HepG2 (cell line): Measurements from ENCODE around the gene KISS1R. TPM values are rescaled to one million over a fixed set of nuclear protein-coding genes. Genes with fewer than 3 reads are reported as not detected.

Experiments used
- GATA4 ChIP-seq: sonication (generic); IDR thresholded peaks from 2 replicates; pipeline ENCODE4 v1.6.1; 2016; ENCODE audit warnings: antibody characterized with exemption, low read depth, borderline replicate concordance
- HIC2 ChIP-seq: sonication (generic); formaldehyde crosslinking; IDR thresholded peaks from 2 replicates; pipeline ENCODE4 v1.9.0; 2022; ENCODE audit warnings: low read depth, missing genetic modification reagents
- HINFP ChIP-seq: sonication (generic); formaldehyde crosslinking; IDR thresholded peaks from 2 replicates; pipeline ENCODE4 v1.4.0; 2020; ENCODE audit warnings: low read depth, mild to moderate bottlenecking, missing genetic modification reagents
- IRF9 ChIP-seq: sonication (generic); formaldehyde crosslinking; IDR thresholded peaks from 2 replicates; pipeline ENCODE4 v1.8.0; 2022; ENCODE audit warnings: missing genetic modification reagents, mild to moderate bottlenecking, borderline replicate concordance
- MXD4 ChIP-seq: IDR thresholded peaks from 2 replicates; pipeline ENCODE4 v1.6.1; 2016; ENCODE audit warnings: mild to moderate bottlenecking, missing biosample characterization, missing genetic modification reagents
- NFKB2 ChIP-seq: sonication (generic); formaldehyde crosslinking; IDR thresholded peaks from 2 replicates; pipeline ENCODE4 v1.4.0; 2020; ENCODE audit warnings: missing genetic modification reagents, borderline replicate concordance
- PRDM10 ChIP-seq: sonication (generic); formaldehyde crosslinking; IDR thresholded peaks from 2 replicates; pipeline ENCODE4 v1.4.0; 2020; ENCODE audit warnings: low read depth, missing genetic modification reagents
- RAD51 ChIP-seq: fragments of 450-650 bp; IDR thresholded peaks from 2 replicates; pipeline ENCODE4 v1.6.1; 2016; ENCODE audit warnings: borderline replicate concordance
- SALL1 ChIP-seq: sonication (generic); formaldehyde crosslinking; IDR thresholded peaks from 2 replicates; pipeline ENCODE4 v1.8.0; 2022; ENCODE audit warnings: mild to moderate bottlenecking, missing genetic modification reagents
- SMARCE1 ChIP-seq: fragments of 450-650 bp; IDR thresholded peaks from 2 replicates; pipeline ENCODE4 v1.6.1; 2017; ENCODE audit warnings: borderline replicate concordance
- SP1 ChIP-seq, 2 experiments: fragments of 450-650 bp in 1 of 2; sonication (generic) in 1 of 2; formaldehyde crosslinking in 1 of 2; IDR thresholded peaks; 2 replicates each; pipeline versions ENCODE4 v1.4.0 to v1.6.1; 2016 to 2020; ENCODE audit warnings: missing genetic modification reagents in 1 of 2
- U2AF1 ChIP-seq: fragments of 200-400 bp; formaldehyde crosslinking; optimal IDR thresholded peaks from 2 replicates; pipeline ENCODE3; 2017; ENCODE audit warnings: mild to moderate bottlenecking, low read depth, low read length
- ZBTB44 ChIP-seq: sonication (generic); formaldehyde crosslinking; IDR thresholded peaks from 2 replicates; pipeline ENCODE4 v1.4.0; 2020; ENCODE audit warnings: missing genetic modification reagents
- ZFP62 ChIP-seq: sonication (generic); formaldehyde crosslinking; IDR thresholded peaks from 2 replicates; pipeline ENCODE4 v1.4.0; 2020; ENCODE audit warnings: missing genetic modification reagents
- ZMAT3 ChIP-seq: sonication (generic); formaldehyde crosslinking; conservative IDR thresholded peaks from 2 replicates; pipeline ENCODE4 v1.7.0; 2021; ENCODE audit warnings: missing genetic modification reagents
- ZNF441 ChIP-seq: sonication (generic); formaldehyde crosslinking; IDR thresholded peaks from 2 replicates; pipeline ENCODE4 v1.7.0; 2021; ENCODE audit warnings: missing genetic modification reagents, borderline replicate concordance
- ZNF576 ChIP-seq: sonication (generic); formaldehyde crosslinking; IDR thresholded peaks from 2 replicates; pipeline ENCODE4 v1.4.0; 2020; ENCODE audit warnings: mild to moderate bottlenecking, missing genetic modification reagents
- ZSCAN12 ChIP-seq: sonication (generic); formaldehyde crosslinking; IDR thresholded peaks from 2 replicates; pipeline ENCODE4 v1.9.0; 2021; ENCODE audit warnings: mild to moderate bottlenecking, missing genetic modification reagents
- polyA plus RNA-seq, 8 experiments: library from polyadenylated mRNA; depleted of rRNA in 3 of 8; stranded (reverse) in 7 of 8; unstranded in 1 of 8; fragments of >200 nt; fragmentation: Illumina TruSeq in 4 of 8; extraction: Trizol in 4 of 8; gene quantifications; 2 replicates each; pipeline versions ENCODE4 v1.2.1 to v1.2.3, GENCODE V29; 2011 to 2016; ENCODE audit warnings: low read depth in 4 of 8, missing spikeins in 1 of 8, mixed read lengths in 1 of 8; ENCODE audit not compliant: insufficient read depth in 1 of 8
- total RNA-seq, 5 experiments: library from RNA; depleted of rRNA; stranded (reverse); fragments of >200 nt; fragmentation: Illumina TruSeq; extraction: Trizol; gene quantifications; 2 replicates each; pipeline ENCODE4 v1.2.3, GENCODE V29; 2016; ENCODE audit warnings: low read depth in 1 of 5

Gene KISS1R
- total and polyA plus RNA-seq, 2 of the 13 experiments (the other 11 are each of a cell fraction or from before 2014, with no cell fraction given): 1.1 to 10.2 TPM

GRCh38 chr19:917323-918151, at the start of gene KISS1R (continued):
- no peak for TF ChIP-seq PRDM10 (CRISPR knock-in tag)
- TF ChIP-seq IRF9 (CRISPR knock-in tag): peak; percentile 64; the same call in 1 of the 2 replicates
- peak; percentile 83; the same call in 1 of the 2 replicates for TF ChIP-seq NFKB2 (CRISPR knock-in tag)
- no peak for TF ChIP-seq RAD51
- peak; percentile 81; the same call in 1 of the 2 replicates for TF ChIP-seq ZMAT3 (CRISPR knock-in tag)
- TF ChIP-seq GATA4: no peak
- TF ChIP-seq ZBTB44 (CRISPR knock-in tag): no peak
- TF ChIP-seq ZFP62 (CRISPR knock-in tag): no peak
- peak; percentile 28; the same call in 1 of the 2 replicates for TF ChIP-seq ZSCAN12 (CRISPR knock-in tag)
- TF ChIP-seq SP1 (IDR thresholded peaks at IDR 0.05): no peak
- TF ChIP-seq SP1 (CRISPR knock-in tag; IDR thresholded peaks at IDR 0.05): peak; percentile 51
- no peak for TF ChIP-seq ZNF576 (CRISPR knock-in tag)
- peak; percentile 88; the same call in 1 of the 2 replicates for TF ChIP-seq MXD4 (CRISPR knock-in tag)
- TF ChIP-seq HIC2 (CRISPR knock-in tag): no peak
- peak; percentile 14; the same call in 1 of the 2 replicates for TF ChIP-seq ZNF441 (CRISPR knock-in tag)
- no peak for TF ChIP-seq U2AF1
- TF ChIP-seq SMARCE1: no peak
- no peak; the same call in 1 of the 2 replicates for TF ChIP-seq SALL1 (CRISPR knock-in tag)
- peak; percentile 94 for TF ChIP-seq HINFP (CRISPR knock-in tag)
